GM12801 (cell line): ENCODE data around the gene HJV.

Experiments used
- TF ChIP-seq, protein P1 (sequence below): IDR thresholded peaks from one replicate; pipeline ENCODE4 v1.5.1; 2011; ENCODE audit warnings: control low read depth; ENCODE audit not compliant: insufficient read length; ENCODE audit errors: extremely low read depth

HJV gene

DNA sequence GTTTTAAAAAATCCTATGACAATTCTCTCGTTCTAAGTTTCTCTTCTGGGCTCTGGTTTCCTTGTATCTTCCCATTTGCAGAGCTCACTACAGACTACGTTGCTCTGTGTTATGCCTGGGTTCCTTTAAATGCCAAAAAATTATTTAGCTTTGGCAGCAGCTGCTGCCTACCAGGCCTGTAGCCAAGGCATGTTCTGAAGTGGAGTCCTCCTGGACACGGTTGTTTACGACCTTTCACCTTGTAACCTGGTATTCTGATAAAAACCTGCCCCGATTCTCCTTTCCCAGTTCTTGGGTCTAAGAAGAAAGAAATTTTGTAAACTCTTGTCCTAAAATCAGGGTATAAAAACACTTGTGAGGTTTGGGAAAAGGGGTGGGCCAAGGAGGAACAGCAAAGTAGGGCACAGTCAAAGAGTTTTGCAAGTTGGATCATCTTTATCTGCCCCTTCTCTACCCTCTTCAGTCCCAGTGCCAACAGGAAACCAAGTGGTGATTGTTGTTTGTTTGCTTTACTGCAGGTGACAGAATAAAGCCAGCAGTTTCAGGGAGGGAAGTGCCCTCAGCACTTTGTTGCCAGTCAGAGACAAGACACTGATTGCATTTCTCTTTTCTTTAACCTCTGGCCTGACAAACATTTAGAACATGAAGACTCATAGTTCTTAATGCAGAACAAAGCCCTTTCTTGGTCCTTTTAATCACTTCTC lies 22.1 kb downstream of the HJV start:
- TF ChIP-seq, protein P1, sequence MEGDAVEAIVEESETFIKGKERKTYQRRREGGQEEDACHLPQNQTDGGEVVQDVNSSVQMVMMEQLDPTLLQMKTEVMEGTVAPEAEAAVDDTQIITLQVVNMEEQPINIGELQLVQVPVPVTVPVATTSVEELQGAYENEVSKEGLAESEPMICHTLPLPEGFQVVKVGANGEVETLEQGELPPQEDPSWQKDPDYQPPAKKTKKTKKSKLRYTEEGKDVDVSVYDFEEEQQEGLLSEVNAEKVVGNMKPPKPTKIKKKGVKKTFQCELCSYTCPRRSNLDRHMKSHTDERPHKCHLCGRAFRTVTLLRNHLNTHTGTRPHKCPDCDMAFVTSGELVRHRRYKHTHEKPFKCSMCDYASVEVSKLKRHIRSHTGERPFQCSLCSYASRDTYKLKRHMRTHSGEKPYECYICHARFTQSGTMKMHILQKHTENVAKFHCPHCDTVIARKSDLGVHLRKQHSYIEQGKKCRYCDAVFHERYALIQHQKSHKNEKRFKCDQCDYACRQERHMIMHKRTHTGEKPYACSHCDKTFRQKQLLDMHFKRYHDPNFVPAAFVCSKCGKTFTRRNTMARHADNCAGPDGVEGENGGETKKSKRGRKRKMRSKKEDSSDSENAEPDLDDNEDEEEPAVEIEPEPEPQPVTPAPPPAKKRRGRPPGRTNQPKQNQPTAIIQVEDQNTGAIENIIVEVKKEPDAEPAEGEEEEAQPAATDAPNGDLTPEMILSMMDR: no peak

DNA sequence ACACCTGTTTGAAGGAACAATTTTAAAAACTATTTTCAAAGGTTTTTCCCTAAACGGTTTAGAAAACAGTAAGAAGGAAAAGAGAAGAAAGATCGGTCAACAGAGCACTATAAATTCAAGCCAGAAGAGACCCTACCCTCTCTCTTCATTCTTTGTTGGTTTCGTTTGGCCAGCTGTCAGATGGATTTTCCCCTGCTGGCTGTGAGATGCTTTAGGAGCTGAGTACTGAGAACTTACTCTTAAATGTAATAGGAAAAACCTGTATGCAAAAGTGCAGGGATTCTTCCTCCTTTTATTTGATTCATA lies 23.9 kb downstream of the HJV start:
- TF ChIP-seq, protein P1: no peak

DNA sequence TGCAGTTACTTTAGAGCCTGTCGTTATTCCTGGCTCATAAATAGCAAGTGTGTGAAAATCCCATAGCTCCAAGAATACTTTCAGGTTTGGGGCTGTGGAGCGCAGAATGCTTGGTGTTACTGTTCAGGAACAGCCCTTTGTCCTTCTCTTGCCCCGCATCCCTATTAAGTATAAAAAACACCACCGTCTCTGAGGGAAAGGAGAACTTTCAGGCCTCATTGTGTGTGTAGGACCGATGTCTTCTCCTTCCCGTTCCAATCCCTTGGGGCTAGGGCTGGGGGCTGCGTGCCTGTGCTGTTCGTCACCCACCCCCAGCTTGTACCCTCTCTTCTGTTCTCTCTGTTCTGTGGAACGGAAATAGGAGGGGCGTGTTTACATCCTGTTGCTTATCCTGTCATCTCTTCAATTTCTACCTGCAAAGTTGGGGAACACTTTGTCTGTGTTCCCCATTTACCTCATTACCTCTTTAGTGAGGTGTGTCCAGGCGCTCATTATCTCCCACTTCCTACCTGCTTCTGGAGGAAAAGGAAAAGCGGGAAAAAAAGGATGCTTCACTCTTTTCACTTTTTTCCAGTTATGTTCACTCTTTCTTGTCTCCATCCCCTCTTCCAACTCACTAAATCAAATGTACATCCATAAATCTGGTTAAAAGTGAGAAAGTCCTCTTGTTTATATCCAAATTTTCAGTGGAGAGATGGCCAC lies 24.4 kb downstream of the HJV start:
- TF ChIP-seq, protein P1: no peak

DNA sequence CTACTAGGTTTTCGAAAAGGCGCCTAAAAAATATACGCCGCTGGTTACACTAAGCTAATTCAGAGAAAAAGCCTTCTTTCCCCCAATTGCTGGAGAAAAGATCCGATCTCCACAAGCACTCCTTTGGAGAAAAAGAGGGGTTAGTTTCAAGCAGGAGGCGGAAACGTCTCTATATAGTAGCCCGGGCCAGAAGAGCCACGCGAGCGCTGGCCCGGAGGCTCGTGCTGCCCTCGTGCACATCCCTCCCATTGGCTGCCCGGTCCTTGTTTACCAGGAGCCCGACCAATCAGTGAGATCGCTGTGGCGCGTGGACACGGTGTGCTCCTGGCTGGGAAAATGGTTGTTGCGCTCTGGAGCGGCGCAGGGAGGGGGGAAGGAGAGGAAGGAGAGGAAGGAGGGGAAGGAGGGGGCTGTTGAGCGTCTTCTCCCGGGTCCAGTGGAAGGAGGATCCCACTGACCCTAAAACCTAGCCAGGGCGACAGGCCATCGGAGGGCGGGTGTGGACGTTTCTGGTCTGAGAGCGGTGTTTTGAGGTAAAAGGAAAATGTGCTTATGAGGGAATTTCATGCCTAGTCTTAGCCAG lies 25.0 kb downstream of the HJV start, which contains the start of gene TXNIP:
TXNIP (minus strand) TSS at position 147 of the 583 bp plus-strand sequence. CDS start 313 bp downstream, outside the sequence.
- TF ChIP-seq, protein P1: no peak

DNA sequence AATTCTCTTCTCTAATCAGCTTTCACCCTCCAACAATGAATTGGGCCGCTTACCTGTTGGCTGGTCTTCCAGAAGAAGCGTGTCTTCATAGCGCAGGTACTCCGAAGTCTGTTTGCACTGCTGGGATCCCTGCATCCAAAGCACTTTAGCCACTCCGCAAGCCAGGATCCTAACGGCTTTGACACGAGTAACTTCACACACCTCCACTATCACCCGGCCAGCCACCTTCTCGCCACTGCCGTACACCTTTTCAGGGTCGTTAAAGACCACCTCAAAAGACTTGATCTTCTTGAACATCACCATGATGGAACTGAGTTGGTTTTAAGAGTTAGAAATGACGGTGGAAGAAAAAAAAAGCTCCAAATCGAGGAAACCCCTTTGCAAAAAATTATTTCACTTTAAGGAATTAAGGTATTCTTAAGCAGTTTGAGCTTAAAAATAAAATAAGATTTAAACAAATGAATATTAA lies 25.5 kb downstream of the HJV start:
- TF ChIP-seq, protein P1: no peak

DNA sequence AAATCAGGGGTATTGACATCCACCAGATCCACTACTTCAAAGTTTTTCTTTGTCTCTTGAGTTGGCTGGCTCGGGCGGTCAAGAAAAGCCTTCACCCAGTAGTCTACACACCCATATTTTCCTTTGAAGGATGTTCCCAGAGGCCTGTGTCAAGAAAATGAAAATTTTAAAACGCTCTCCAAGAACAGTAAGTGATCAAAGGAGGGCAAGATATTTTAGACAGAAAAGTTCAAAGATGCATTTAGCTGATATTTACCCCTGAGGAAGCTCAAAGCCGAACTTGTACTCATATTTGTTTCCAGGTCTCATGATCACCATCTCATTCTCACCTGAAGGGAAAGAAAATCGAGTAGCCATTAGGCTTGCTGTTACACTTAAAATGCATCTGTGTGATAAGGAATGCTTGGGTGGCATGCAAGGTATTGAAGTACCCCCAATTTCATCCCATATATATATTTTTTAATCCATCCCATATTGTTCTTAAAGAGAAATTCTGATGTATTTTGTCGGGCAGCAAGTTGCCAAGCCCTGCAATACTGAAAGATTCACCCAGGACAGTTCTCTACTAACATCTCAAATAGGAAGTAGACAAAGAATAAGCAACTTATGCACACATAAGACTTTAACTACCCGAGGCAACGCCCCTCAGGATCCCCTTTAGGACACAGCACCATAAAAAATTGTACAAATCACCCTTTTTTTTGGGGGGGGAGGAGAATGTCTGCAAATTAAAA lies 26.2 kb downstream of the HJV start:
- TF ChIP-seq, protein P1: no peak

DNA sequence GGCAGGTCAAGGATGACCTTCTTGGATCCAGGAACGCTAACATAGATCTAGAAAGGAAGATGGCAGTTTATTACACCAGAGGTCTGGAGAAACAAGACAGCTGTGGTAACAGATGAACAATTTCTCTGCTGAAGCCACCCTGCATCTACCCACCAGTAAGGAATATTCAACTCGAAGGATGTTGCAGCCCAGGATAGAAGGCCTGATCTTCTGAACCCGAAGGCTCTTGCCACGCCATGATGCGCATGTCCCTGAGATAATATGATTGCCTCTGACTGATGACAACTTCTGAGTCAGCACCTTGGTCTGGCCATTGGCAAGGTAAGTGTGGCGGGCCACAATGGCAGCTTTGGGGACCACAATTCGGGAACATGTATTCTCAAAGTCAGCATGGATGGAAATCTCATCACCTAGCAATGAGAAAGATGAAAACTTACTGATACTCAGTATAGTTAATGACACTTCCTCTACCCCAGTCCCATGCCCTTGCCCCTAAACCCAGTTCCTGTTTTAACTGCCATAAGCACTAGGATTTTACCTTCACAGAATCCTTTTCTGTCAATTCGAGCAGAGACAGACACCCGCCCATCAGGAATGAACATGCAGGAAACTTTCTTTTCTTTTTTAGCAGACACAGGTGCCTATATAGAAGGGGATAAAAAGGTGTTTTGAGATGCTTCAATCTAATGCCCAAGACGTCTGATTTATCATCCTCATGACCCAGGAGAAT lies 27.0 kb downstream of the HJV start:
- TF ChIP-seq, protein P1: no peak
